HepG2 (cell line): Measurements from ENCODE around the gene GUK1. TPM values are rescaled to one million over a fixed set of nuclear protein-coding genes. Genes with fewer than 3 reads are reported as not detected.

Experiments used
- AKNA ChIP-seq: sonication (generic); formaldehyde crosslinking; IDR thresholded peaks from 2 replicates; pipeline ENCODE4 v1.4.0; 2020; ENCODE audit warnings: missing genetic modification reagents, borderline replicate concordance
- CBX2 ChIP-seq, 2 experiments: fragments of 200-600 bp in 1 of 2; sonication (generic); formaldehyde crosslinking in 1 of 2; IDR thresholded peaks; 2 replicates each; pipeline versions ENCODE4 v1.7.0 to v1.8.1; 2018 to 2022; ENCODE audit warnings: low read depth in 2 of 2, low read length in 1 of 2, mild to moderate bottlenecking in 1 of 2, missing genetic modification reagents in 1 of 2
- DPF2 ChIP-seq: sonication (generic); formaldehyde crosslinking; IDR thresholded peaks from 2 replicates; pipeline ENCODE4 v1.4.0; 2020; ENCODE audit warnings: mild to moderate bottlenecking, low read depth, missing genetic modification reagents, borderline replicate concordance
- MBD4 ChIP-seq: IDR thresholded peaks from 2 replicates; pipeline ENCODE4 v1.6.1; 2012; ENCODE audit warnings: low read length, inconsistent platforms, borderline replicate concordance
- MEIS2 ChIP-seq: sonication (generic); formaldehyde crosslinking; IDR thresholded peaks from 2 replicates; pipeline ENCODE4 v1.9.0; 2021; ENCODE audit warnings: mild to moderate bottlenecking, missing genetic modification reagents
- MXD3 ChIP-seq: IDR thresholded peaks from 2 replicates; pipeline ENCODE4 v1.6.1; 2016; ENCODE audit warnings: mild to moderate bottlenecking, missing biosample characterization, missing genetic modification reagents
- PRDM4 ChIP-seq: sonication (generic); formaldehyde crosslinking; IDR thresholded peaks from 2 replicates; pipeline ENCODE4 v1.9.0; 2021; ENCODE audit warnings: missing genetic modification reagents, borderline replicate concordance
- PREB ChIP-seq: sonication (generic); formaldehyde crosslinking; IDR thresholded peaks from 2 replicates; pipeline ENCODE4 v1.4.0; 2020; ENCODE audit warnings: missing genetic modification reagents
- SATB2 ChIP-seq: sonication (generic); formaldehyde crosslinking; IDR thresholded peaks from 2 replicates; pipeline ENCODE4 v1.5.0; 2020; ENCODE audit warnings: missing genetic modification reagents
- SSRP1 ChIP-seq: IDR thresholded peaks from 2 replicates; pipeline ENCODE4 v1.6.1; 2016; ENCODE audit warnings: control low read depth
- TBX2 ChIP-seq: sonication (generic); formaldehyde crosslinking; IDR thresholded peaks from 2 replicates; pipeline ENCODE4 v1.5.0; 2020; ENCODE audit warnings: missing genetic modification reagents, mild to moderate bottlenecking, borderline replicate concordance
- THAP7 ChIP-seq: sonication (generic); formaldehyde crosslinking; IDR thresholded peaks from 2 replicates; pipeline ENCODE4 v1.8.1; 2023; ENCODE audit warnings: mild to moderate bottlenecking, missing genetic modification reagents
- ZNF124 ChIP-seq: sonication (generic); formaldehyde crosslinking; IDR thresholded peaks from 2 replicates; pipeline ENCODE4 v1.4.0; 2020; ENCODE audit warnings: missing genetic modification reagents
- ZNF296 ChIP-seq: sonication (generic); formaldehyde crosslinking; conservative IDR thresholded peaks from 2 replicates; pipeline ENCODE4 v1.5.0; 2020; ENCODE audit warnings: mild to moderate bottlenecking, missing genetic modification reagents
- ZNF350 ChIP-seq: sonication (generic); formaldehyde crosslinking; IDR thresholded peaks from 2 replicates; pipeline ENCODE4 v1.4.0; 2020; ENCODE audit warnings: mild to moderate bottlenecking, low read depth, missing genetic modification reagents, borderline replicate concordance
- ZNF660 ChIP-seq: sonication (generic); formaldehyde crosslinking; IDR thresholded peaks from 2 replicates; pipeline ENCODE4 v1.5.1; 2020; ENCODE audit warnings: mild to moderate bottlenecking, low read depth, missing genetic modification reagents, borderline replicate concordance
- polyA plus RNA-seq, 8 experiments: library from polyadenylated mRNA; depleted of rRNA in 3 of 8; stranded (reverse) in 7 of 8; unstranded in 1 of 8; fragments of >200 nt; fragmentation: Illumina TruSeq in 4 of 8; extraction: Trizol in 4 of 8; gene quantifications; 2 replicates each; pipeline versions ENCODE4 v1.2.1 to v1.2.3, GENCODE V29; 2011 to 2016; ENCODE audit warnings: low read depth in 4 of 8, missing spikeins in 1 of 8, mixed read lengths in 1 of 8; ENCODE audit not compliant: insufficient read depth in 1 of 8
- total RNA-seq, 5 experiments: library from RNA; depleted of rRNA; stranded (reverse); fragments of >200 nt; fragmentation: Illumina TruSeq; extraction: Trizol; gene quantifications; 2 replicates each; pipeline ENCODE4 v1.2.3, GENCODE V29; 2016; ENCODE audit warnings: low read depth in 1 of 5

Gene GUK1
- total and polyA plus RNA-seq, 2 of the 13 experiments (the other 11 are each of a cell fraction or from before 2014, with no cell fraction given): 116 to 154 TPM

GRCh38 chr1:228165372-228166169 lies 25.5 kb downstream of the GUK1 start, which contains the start of gene IBA57 (continued):
- TF ChIP-seq SATB2 (CRISPR knock-in tag) (no peak), MEIS2 (CRISPR knock-in tag) (peak; percentile 67), MBD4 (no peak), THAP7 (CRISPR knock-in tag) (no peak; the same call in 1 of the 2 replicates), TBX2 (CRISPR knock-in tag) (peak; percentile 5; the same call in 1 of the 2 replicates), SSRP1 (CRISPR knock-in tag) (no peak), PREB (CRISPR knock-in tag) (no peak), ZNF124 (CRISPR knock-in tag) (no peak), MXD3 (CRISPR knock-in tag) (no peak), ZNF350 (CRISPR knock-in tag) (no peak), ZNF296 (CRISPR knock-in tag) (no peak), AKNA (CRISPR knock-in tag) (no peak), ZNF660 (no peak), CBX2 (IDR thresholded peaks at IDR 0.05; ENCODE audit: low read depth, low read length) (no peak), CBX2 (CRISPR knock-in tag; IDR thresholded peaks at IDR 0.05; ENCODE audit: low read depth) (no peak), PRDM4 (CRISPR knock-in tag) (no peak), DPF2 (CRISPR knock-in tag) (no peak)
